Measurements from ENCODE around the gene CDK1.
A peak's percentile ranks its signal among the peaks of the same experiment; 100 is the strongest.

- peak; percentile 21; the same call in 1 of the 2 replicates for TF ChIP-seq CTCF (conservative IDR thresholded peaks at IDR 0.05)
- TF ChIP-seq EZH2 (IDR thresholded peaks at IDR 0.05; ENCODE audit: low read depth) = no peak
These were observed 41.9 kb downstream of the CDK1 start for GRCh38 chr10:60820093-60820754.
